Kidney (tissue), 14 donors: ENCODE results near the gene VOPP1. TPM values are rescaled to one million over a fixed set of nuclear protein-coding genes. Genes with fewer than 3 reads are reported as not detected.

Source experiments
- DNase-seq, 5 donors: peaks; one replicate each; pipeline ENCODE4 v3.0.0-alpha.2; 2013 to 2020
- FAIRE-seq: peaks from 2 replicates; lab custom pipeline; 2012; peaks lifted over from hg19 to GRCh38; lab: Jason Lieb, UNC
- H3K27ac ChIP-seq, 2 donors: one replicate each; pipeline ENCODE4 v1.7.0; 2013; ENCODE audit warnings: low read depth in 2 of 2, low read length in 2 of 2, inconsistent platforms in 1 of 2
- H3K27me3 ChIP-seq: one replicate; pipeline ENCODE4 v1.7.1; 2013; ENCODE audit warnings: low read length, inconsistent platforms; ENCODE audit not compliant: control insufficient read depth, insufficient read depth
- H3K36me3 ChIP-seq, 3 donors: one replicate each; pipeline versions ENCODE4 v1.7.0 to v1.7.1; 2013; ENCODE audit warnings: low read length in 3 of 3, control low read depth in 1 of 3, inconsistent platforms in 1 of 3; ENCODE audit not compliant: insufficient read depth in 3 of 3, control insufficient read depth in 2 of 3
- H3K4me1 ChIP-seq, 3 donors: one replicate each; pipeline versions ENCODE4 v1.7.0 to v1.7.1; 2013; ENCODE audit warnings: low read length in 3 of 3, inconsistent platforms in 1 of 3, low read depth in 1 of 3; ENCODE audit not compliant: control insufficient read depth in 2 of 3, insufficient read depth in 2 of 3
- H3K4me3 ChIP-seq, 3 donors: one replicate each; pipeline versions ENCODE4 v1.7.0 to v1.8.1; 2013; ENCODE audit warnings: low read length in 3 of 3, control low read depth in 1 of 3, inconsistent platforms in 1 of 3
- H3K9ac ChIP-seq, 3 donors: one replicate each; pipeline versions ENCODE4 v1.7.0 to v1.7.1; 2013; ENCODE audit warnings: low read length in 3 of 3, control low read depth in 1 of 3, inconsistent platforms in 1 of 3
- H3K9me3 ChIP-seq, 3 donors: one replicate each; pipeline versions ENCODE4 v1.7.0 to v1.7.1; 2013; ENCODE audit warnings: low read length in 3 of 3, control low read depth in 1 of 3, inconsistent platforms in 1 of 3; ENCODE audit not compliant: control insufficient read depth in 2 of 3, insufficient read depth in 1 of 3
- CTCF ChIP-seq: IDR thresholded peaks from 3 replicates; pipeline ENCODE4 v1.5.1; 2012; ENCODE audit warnings: mild to moderate bottlenecking, moderate library complexity, borderline replicate concordance; ENCODE audit not compliant: insufficient read depth; ENCODE audit errors: extremely low read depth
- intact Hi-C: fragments of 100-400 bp; cut with DNase I; formaldehyde crosslinking; loops from one replicate; pipeline ENCODE4 v1.11.1; 2022
- polyA plus RNA-seq: library from polyadenylated mRNA; stranded (reverse); fragments of 350-450 nt; fragmentation: Illumina TruSeq; extraction: RNeasy Lipid Tissue Mini Kit (QIAGEN cat#74804); gene quantifications from one replicate; pipeline ENCODE4 v1.2.3, GENCODE V29; 2014; ENCODE audit warnings: low read depth, low replicate concordance; ENCODE audit not compliant: insufficient read depth
- total RNA-seq: library from RNA; stranded (reverse); fragmentation: NEBNext Ultra II Directional; extraction: Animal tissue kit (Norgen Biotek cat#: 25700); gene quantifications from one replicate; pipeline ENCODE4 v1.2.1, GENCODE V29; 2021
- donor health status: control.
- donor health status: control.
- donor health status: control.
- donor health status: control.
- donor health status: control.
- donor health status: DM: yes; HTN: yes; CAD: no.
- donor health status: Normal renal cell carcinoma (clear cell type).

The VOPP1 gene
- total and polyA plus RNA-seq, 2 donors from 2014 or later, result 47.3 to 98.7 TPM

- H3K9ac ChIP-seq, result no peak overlapping the region
- no peak for TF ChIP-seq CTCF
- H3K27me3 ChIP-seq, result no peaks in the 10 kb centered on the region
- FAIRE-seq (no peak), DNase-seq (peak in 1 of 5 donors; percentile 12)
- peaks cover 0 to 5% (median 3%) of the 10 kb centered on the region in 3 donors for H3K4me1 ChIP-seq
- no peaks in the 10 kb centered on the region for H3K36me3 ChIP-seq
- no peak overlapping the region for H3K4me3 ChIP-seq
- no peak overlapping the region for H3K27ac ChIP-seq
- intact Hi-C loops, result no loop called here
- H3K9me3 ChIP-seq, result no peaks in the 10 kb centered on the region
These were observed 89.3 kb downstream of the VOPP1 start for GRCh38 chr7:55483046-55483445.

GRCh38 chr7:55481155-55481554 is 91.1 kb downstream of the VOPP1 start:
- H3K27me3 ChIP-seq, result no peaks in the 10 kb centered on the region
- TF ChIP-seq CTCF, result no peak
- intact Hi-C loops, result no loop called here
- H3K9ac ChIP-seq, result no peak overlapping the region
- H3K4me3 ChIP-seq, result no peak overlapping the region
- FAIRE-seq (no peak), DNase-seq (peak in 1 of 5 donors; percentile 15)
- H3K4me1 ChIP-seq, result peaks cover 0 to 5% (median 3%) of the 10 kb centered on the region in 3 donors
- no peaks in the 10 kb centered on the region for H3K36me3 ChIP-seq
- no peaks in the 10 kb centered on the region for H3K9me3 ChIP-seq
- no peak overlapping the region for H3K27ac ChIP-seq

- Histone ChIP-seq H3K27ac (no peak overlapping the region), H3K27me3 (no peaks in the 10 kb centered on the region), H3K36me3 (no peaks in the 10 kb centered on the region), H3K9ac (no peak overlapping the region), H3K9me3 (no peaks in the 10 kb centered on the region), H3K4me3 (no peak overlapping the region), H3K4me1 (no peaks in the 10 kb centered on the region)
- FAIRE-seq (no peak), DNase-seq (peak in 2 of 5 donors; percentile 11 to 37)
- no peak for TF ChIP-seq CTCF
- intact Hi-C loops, result no loop called here
These were observed 93.6 kb downstream of the VOPP1 start for GRCh38 chr7:55478700-55479099.
